HG02870 (cell line): ENCODE measurements around the gene CAMK2A.

Experiments used
- ATAC-seq: cut with Tn5 transposase; IDR thresholded peaks from one replicate; pipeline ENCODE4 v1.9.1; 2021; ENCODE audit warnings: mild to moderate bottlenecking, moderate library complexity; ENCODE audit not compliant: unreplicated experiment

CAMK2A gene

DNA sequence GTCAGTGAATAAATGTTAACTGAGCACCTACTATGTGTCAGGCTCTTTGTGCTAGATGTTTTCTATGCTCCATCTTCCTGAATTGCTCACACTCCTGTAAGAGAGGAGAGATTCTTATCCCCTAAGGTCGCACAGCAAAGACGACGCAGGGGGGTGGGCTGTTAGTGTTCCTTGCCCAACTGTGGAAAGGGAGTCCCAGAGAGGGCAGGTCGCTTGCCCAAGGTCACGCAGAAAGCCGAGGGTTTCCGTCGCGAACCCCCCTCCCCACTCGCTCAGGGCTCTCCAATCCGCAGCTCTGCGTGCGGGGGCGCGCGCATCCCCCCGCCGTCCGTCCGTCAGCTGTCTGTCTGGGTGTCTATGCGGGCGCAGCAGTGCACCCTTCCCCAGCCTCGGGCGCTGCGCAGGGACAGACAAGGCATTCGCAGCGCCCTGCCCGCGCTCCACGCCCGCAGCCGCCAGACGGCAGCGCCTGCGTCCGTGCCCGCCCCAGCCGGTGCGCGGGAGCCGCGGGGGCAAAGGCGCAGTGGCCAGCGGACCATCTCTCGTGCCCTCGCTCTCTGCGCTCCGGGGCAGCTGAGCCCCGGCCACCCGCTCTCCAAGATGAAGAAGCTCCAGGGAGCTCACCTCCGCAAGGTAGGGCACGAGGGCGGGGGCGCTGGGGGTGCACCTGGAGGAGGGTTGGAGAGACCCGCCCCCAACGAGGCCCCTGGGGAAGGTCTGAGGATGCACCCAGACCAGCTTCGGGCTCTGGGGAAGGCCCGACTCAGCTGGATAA, 99.7 kb downstream of the CAMK2A start, which contains the start of gene SLC6A7:
SLC6A7 (plus strand) TSS at position 335 of the 775 bp plus-strand sequence; CDS start at position 601, 266 bp downstream.
- no peak for ATAC-seq

DNA sequence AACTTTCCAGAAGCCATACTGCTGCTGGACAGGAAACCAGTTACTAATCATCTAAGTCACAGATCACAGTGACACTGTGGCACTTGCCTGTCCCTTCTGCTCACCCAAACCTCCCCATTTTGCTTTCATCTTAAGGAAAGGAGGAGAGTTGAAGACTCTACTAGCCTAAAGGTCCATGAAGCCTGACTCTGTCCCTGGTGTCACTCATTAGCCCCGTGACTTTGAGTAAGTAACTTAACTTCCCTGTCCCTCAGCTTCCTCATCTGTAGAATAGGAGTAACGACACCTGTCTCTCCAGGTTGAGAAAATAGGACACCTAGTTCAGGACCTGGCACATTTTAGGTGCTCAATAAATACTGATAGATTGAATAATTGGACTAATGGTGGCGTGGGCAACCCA, 100.2 kb downstream of the CAMK2A start:
- no peak for ATAC-seq

DNA sequence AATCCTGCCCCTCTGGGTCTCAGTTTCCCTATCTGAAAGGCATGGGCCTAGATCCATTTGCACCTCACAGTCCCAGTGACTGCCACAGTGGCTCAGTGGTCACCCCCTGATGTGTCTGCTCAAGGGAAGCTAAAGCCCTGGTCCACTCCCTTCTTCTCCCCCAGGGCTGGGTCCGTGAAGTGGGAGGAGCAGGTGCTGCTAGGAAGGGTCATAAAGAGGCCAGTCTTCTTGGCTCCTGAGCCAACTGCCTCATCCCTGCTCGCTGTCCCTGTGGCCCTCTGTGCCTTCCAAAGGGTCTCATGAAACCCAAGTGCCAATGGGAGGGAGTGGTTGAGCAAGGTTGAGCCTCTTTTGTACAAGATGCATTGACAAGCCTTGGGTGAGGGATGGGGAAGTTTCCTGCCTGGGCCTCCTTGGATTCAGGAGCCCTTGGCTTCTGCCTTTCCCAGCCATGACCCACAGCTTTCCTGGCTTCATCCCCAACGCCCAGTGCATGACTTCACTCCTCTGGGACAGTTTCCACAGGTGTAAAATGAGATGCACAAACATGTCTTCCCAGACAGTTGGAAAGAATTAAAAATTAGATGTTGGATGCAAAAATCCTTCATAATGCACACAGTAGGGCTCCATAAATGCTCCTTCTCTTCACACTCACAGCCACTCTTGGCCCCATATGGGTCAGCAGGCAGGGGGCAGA, 101.3 kb downstream of the CAMK2A start:
- no peak for ATAC-seq

DNA sequence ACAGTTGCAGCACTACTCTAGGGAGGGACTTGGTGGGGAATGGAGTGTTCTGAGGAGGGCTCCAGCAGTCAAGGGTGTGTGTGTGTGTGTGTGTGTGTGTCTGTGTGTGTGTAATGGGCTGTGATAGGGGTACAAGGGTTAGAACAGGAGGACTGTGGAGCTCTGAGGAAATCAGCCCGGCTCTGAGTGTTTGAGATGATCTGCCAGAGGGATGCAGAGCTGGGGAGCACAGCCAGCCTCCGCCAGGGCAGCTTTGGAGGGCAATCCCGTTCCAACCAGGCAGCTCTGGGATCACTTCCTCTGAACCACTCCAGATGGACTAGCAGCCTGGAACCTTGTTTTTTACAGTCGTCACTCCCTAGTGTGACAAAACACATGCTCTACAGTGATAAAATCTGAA, 102.7 kb downstream of the CAMK2A start:
- no peak for ATAC-seq

DNA sequence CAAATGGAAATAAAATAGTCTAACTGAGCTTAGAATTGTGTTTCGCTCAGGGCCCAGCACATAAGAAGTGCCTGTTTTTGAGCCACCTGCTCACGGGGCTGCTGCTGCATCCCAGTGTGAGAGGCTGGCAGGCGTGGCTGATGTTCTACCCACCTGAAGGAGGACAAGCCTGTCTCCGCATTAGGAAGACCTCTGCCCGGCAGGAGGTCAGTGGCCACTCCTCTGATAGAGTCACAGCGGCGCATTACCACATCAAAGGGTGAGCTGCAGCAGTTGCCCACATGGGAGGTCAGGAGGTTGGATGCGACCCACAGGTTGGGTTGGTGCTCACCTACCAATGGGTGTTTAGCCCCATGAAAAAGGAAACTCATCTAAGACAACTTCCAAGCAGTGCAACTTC, 103.4 kb downstream of the CAMK2A start:
- no peak for ATAC-seq

DNA sequence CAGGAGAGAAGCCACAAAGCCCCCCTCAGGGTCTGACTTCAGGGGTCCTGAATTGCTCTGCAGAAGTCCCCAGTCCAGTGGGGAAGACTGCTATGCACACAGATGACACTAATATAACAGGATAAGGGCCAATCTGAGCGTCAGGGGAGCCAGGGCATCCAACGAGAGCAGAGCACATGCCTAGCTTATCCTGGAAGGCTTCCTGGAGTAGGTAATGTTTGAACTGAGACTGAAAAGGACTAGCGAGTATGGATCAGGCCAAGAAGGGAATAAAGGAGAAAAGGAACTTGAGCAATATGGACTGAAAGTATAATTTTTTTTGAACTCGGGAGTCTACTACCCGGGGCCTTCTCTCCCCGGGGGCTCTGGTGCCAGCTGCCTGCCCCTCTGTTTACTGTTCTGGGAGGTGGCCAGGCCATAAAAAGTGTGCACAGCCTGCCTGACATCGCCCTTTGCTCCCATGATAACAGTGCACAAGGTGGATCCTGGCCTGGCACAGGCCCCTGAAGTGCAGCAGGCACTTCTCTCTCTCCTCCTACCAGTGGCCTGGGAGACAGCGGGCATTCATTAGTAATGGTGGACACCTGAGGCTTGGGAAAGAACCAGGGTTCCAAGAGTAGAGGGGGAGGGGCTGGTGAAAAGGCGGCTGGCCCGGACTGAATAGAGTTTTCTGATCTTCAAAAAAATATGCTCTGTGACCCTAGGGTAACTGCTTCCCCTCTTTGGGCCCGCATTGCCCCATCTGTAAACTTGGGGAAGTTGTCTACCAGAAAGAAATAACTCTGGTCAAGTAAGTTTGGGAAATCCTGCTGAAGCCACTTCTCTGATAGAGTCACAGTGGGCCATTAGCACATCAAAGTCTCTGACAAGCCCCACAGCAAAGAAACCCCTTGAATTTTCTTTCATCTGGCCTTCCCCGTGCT, 104.3 kb downstream of the CAMK2A start:
- no peak for ATAC-seq

DNA sequence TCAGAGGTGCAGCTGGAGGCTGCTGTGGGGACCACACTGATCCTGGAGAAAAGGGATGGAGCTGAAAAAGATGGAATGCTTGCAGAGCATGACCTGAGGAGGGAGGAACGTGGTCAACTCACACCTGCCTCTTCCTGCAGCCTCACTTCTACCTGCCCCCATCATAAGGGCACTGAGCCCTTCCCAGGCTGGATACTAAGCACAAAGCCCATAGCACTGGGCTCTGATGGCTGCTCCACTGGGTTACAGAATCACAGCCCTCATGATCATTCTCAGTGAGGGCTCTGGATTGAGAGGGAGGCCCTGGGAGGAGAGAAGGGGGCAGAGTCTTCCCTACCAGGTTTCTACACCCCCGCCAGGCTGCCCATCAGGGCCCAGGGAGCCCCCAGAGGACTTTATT, 105.6 kb downstream of the CAMK2A start:
- no peak for ATAC-seq

DNA sequence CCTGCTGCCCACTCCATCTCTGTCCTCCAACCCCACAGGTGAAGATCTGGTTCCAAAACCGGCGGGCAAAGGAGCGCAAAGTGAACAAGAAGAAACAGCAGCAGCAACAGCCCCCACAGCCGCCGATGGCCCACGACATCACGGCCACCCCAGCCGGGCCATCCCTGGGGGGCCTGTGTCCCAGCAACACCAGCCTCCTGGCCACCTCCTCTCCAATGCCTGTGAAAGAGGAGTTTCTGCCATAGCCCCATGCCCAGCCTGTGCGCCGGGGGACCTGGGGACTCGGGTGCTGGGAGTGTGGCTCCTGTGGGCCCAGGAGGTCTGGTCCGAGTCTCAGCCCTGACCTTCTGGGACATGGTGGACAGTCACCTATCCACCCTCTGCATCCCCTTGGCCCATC, 106.1 kb downstream of the CAMK2A start:
- no peak for ATAC-seq

DNA sequence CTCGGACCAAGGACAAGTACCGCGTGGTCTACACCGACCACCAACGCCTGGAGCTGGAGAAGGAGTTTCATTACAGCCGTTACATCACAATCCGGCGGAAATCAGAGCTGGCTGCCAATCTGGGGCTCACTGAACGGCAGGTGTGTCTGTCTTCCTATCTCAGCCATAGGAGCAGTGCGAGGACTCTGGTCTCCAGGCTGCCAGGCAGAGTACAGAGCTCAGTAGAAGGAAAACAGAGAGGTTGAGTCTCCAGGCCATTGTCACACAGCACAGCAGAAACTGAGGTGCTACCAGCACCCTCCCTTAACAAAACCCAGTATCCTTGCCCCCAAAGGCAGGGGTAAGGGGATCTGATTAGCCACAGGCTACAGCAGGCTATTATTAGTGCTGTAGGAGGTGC, 106.8 kb downstream of the CAMK2A start:
- no peak for ATAC-seq

DNA sequence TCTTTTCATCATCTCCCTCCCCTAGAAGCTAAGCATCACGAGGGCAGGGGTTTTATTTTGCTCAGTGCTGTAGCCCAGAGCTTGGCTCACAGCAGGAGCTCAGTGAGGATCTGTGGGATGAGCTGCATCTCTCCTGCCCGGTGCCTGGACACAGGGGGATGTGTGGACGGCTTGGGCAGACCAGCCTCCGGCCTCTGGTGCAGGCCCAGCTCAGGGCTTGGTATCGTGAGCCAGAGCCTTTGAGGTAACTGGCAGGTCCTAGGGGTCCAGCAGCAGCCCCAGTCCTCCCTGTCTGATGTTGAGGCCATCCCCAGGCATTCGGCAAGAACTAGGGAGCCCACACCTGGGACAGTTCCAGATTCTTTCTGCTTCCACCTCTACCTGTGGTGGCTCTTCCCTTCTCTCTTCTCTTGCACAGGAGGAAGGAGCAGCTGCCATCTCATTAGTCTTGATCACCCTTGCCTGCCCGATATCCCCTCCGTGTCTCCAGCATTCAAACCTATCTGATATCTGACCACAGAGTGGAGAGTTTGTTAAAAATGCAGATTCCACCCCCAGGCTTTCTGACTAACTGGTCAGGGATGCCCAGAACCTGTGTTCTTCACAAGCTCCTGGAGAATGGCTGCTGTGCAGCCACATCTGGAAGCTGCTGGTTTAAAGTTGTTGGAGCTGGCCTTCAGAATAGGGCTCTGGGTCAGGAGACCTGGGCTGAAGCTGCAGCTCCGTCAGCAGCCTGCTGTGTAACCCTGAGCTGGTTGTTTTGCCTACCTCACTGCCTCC, 107.6 kb downstream of the CAMK2A start:
- no peak for ATAC-seq

DNA sequence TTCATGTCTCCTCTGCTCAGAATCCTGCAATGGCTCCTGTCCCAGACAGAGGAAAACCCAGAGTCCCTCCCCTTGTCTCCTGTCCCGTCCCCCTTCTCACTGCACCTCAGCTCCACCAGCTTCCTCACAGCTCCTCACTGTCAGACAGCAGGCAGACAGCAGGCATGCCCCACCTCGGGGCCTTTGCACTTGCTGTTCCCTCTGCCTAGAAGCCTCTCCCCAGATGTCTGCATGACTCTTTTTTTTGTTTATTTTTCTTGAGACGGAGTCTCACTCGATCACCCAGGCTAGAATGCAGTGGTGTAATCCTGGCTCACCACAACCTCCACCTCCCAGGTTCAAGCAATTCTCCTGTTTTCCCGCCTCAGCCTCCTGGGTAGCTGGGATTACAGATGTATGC, 108.5 kb downstream of the CAMK2A start:
- ATAC-seq, result no peak

DNA sequence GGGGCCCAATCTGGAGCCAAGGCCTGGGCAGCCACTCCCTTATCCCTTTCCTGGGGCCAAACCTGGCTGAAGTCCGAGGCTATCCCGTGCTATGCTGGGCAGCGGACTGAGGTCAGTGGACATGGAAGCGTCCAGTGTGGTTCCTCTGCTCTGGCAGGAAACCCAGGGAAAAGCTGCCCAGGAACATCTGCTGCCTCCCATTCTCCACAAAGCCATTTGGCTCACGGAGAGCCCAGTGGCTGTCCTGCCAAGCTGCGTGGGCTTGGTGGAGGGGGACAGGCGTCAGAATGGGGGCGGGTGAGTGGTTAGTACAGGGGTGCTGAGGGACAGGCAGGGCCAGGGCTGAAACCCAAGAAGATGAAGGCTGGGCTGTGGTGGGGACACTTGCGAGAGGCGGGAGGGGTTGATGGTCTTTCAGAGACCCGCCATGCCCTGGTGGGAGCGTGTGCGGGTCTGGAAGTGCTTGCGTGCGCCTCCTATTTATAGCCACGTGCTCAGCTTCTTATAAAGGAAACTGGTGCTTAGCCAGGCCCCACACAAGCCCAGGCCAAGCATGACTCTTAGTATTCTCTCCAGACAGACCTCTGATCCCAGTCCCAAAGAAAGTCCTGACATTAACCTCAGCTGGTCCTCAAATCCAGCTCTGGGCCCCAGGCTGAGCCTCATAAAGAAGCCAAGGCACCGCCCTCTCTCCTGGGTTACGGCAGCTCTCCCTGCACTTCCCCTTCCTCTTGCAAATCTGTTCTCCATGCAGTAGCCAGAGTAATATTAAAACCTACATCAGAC, 109.1 kb downstream of the CAMK2A start:
- ATAC-seq, result no peak

DNA sequence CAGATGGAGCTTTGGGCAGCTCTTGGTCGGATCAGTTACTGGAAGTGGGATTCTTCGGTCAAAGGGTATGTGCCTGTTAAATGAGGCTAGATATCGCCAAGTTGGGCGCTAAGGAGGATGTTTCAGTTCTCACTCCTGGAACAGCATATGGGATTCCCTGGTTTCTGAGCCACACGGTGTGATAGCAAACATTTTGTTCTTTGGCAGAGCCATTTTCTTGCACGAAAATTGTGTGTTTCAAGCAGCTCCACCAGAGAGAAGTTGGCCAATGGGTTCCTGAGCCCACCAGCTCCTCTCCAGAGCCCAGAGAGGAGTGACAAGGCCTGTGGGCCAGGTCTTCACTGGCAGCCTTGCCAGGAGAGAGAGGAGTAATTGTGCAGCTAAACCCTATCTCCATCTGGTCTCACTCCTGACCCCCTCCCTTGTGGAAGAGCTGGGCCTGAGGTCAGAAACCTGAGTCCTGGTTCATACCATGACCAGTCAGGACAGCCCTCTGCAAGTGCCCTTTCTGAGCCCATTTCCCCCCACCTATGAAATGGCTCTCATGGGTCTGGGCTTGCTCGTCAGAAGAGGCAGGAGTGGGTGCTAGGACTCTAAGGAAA, 110.5 kb downstream of the CAMK2A start:
- no peak for ATAC-seq

DNA sequence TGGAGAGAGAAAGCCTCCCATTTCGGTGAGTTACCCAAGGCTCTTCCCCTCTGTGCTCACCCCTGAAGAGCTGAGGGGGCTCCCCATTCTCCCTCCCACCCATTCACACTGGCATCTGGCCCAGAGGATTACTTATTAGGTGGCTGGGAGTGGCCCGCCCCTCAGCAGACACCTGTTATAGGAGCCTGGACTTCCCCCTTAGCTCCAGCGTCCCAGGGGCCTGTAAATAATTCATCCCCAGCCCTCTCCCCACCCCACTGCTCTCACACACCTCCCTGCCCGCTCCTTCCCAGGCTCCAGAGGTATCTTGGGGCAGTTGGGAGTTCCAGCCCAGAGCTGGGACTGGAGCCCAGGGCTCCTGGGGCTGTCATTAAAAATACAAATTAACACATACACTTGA, 111.3 kb downstream of the CAMK2A start:
- ATAC-seq, result no peak

DNA sequence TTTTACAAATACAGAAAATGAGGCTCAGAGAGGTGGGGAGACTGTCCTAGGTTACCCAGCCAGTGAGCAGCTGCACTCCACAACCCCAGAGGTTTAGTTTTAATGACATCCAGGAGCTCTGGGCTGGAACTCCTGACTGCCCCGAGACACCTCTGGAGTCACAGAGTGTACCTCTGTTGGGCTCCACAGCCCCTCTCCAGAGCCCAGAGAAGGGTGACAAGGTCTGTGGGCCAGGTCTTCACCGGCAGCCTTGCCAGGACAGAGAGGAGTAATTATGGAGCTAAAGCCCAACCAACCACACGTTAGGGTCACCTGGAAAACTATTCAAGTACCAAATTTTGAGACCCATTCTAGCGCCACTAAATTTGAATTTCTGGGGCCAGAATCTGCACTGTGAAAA, 111.9 kb downstream of the CAMK2A start:
- no peak for ATAC-seq

DNA sequence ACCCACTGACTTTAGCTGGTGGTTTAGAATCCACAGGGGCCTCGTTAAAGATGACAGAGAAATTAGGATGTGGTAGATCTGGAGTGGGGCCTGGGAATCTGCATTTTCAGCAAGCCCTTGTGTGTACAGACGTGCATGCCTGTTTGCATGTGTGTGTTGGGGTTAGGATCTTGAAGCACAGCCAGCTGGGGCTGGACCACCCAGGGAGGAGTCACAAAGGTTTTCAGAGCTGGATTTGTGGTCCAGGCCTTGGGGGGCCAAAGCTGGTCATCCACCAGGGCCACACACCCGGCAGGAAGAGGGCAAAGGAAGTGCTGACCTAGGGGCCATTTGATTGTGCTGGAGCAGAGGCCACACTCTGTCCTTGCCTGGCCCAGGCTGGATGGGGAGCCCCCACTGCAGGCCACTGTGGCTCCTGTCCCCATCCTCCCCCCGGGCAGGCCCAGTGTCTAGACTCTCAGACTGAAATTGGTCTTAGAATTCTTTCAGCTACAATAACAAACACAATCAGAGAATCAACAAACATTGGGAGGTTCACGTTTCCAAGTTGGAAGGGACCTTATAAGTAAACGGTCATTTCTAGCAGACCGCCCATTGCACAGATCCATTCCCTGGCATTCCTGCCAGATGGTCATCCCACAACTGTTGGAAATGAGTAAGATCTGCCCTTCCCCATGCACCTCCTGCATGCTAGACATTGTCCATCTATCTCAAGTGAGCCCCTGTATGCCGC, 112.7 kb downstream of the CAMK2A start:
- ATAC-seq, result no peak

DNA sequence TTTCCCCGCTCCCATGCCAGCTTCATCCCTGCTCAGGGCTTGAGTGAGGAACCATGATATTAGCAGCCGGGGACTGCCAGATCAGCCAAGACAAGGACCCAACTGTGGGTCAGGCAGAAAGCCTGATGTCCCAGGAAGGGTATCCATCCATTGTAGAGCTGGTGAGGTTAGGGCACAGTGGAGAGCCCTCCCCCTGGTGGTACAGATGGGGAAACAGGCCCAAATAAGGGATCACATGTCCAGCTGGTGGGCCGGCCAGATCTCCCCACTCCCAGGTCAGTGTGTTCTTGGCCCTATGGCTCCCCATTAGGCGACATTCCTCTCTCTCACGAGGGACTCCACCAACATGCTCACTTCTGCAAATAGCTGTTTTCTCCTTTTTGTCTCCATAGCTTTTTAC, 114.0 kb downstream of the CAMK2A start:
- no peak for ATAC-seq

DNA sequence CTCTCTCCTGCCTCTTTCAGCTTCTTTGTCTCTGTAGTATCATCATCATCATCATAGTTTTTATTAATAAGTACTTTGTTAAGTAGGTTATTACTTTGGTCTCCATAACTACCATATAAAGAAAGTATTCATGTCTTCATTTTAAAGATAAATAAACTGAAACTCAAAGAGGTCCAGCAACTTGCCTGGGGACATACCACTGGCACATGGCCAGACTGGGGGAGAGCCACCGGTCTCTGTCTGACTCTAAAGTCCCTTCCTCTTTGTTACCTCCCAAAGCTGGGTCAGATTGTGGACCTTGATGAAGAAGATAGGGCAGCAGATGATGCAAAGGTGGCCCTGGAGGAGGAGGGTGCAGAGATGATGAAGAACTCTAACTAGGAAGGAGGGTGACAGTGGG, 114.5 kb downstream of the CAMK2A start:
- no peak for ATAC-seq

DNA sequence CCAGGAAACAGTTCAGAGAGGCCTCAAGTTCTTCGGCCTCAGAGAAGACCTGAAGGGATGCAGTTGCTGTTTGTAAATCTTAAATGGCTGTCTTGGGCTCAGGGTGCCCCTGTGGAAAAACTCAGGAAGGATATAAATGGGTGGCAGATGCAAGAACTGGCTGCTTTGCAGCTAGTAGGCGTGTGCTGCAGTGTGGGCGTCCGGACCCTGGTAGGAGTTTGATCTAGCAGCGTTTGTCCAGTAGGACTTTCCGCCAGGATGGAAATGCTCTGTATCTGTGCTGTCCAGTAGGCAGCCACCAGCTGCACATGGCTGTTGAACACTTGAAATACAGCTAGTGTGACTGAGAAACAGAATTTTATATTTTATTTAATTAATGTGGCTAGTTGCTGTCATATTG, 115.3 kb downstream of the CAMK2A start:
- ATAC-seq, result no peak
